Activated gamma-delta T cell (primary cell): ENCODE results near the gene GEMIN4.
"Not testable (repeated sequence)": the region's sequence is repeated elsewhere in the genome, so short reads cannot be mapped to it uniquely, and the experiment has no call there.

Source experiments
- DNase-seq: peaks from one replicate; lab custom pipeline; 2025; lab: John Stamatoyannopoulos, UW

The GEMIN4 gene

DNA sequence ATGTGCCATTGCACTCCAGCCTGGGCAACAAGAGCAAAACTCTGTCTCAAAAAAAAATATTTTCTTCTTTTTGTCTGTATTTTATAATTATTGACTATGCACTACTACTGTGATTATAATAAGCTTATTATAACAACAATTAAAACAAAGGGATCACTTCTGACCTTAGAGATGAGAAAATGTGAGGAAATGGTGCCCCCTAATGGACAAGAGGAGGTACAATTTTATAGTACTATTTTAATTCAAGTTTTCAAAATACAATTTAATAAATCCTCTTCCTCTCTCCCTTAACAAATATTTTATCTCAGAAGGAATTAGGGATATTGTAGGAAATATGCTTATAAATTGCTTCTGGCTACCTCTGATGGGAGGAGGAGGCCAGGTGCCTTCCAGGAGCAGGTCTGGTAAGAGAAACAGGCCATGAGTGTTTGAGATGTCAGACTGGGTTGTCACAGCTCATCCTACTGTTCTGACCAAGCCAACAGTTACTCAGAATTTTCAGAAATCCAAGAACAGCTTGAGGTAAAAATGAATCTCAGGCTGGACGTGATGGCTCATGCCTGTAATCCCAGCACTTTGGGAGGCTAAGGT is 51.5 kb downstream of the GEMIN4 start:
- no peak for DNase-seq

DNA sequence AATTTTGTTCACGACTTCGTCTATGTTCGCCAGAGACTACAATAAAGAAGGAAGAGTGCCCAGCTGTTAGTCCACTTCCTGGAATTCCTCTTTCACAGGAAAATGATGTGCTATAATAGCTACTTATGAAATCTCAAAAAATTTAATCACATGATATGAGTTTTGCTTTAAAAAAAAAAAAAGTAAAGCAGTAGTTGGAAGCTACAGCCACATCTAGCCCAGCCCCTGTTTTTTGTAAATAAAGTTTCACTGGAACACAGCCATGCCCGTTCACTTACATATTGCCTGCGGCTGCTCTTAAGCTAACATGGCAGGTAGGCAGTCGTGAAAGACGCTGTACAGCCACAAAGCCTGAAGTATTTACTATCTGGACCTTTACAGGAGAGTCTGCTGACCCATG is 52.7 kb downstream of the GEMIN4 start:
- no peak for DNase-seq

DNA sequence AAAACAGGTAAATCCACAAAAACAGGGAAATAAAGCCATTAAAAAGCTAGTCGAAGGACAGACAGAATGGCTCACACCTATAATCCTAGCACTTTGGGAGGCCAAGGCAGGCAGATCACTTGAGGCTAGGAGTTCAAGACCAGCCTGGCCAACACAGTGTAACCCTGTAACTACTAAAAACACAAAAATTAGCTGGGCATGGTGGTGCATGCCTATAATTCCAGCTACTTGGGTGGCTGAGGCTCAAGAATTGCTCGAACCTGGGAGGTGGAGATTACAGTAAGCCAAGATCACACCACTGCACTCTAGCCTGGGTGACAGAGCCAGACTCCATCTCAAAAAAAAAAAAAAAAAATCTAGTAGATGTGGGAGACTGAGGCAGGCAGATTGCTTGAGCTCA is 54.0 kb downstream of the GEMIN4 start:
- not testable (repeated sequence) for DNase-seq

DNA sequence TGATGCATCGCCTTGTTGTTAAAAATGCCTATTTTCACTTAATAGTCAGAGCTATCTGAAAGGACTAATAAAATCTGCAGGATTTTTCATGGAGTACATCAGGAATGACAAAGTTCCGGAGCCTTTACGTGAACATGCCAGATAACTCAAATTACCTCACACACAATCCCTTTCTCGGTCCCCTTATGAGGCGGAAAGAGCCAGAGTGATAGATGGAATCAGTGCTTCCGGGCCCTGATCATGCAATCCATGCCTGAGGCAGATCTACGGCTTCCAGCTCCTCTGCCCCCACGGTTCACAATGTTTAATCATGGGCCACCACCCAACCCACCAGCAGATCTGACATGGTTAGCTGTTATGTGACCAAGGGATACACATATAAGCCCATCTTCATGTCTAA is 54.4 kb downstream of the GEMIN4 start:
- DNase-seq, result no peak

DNA sequence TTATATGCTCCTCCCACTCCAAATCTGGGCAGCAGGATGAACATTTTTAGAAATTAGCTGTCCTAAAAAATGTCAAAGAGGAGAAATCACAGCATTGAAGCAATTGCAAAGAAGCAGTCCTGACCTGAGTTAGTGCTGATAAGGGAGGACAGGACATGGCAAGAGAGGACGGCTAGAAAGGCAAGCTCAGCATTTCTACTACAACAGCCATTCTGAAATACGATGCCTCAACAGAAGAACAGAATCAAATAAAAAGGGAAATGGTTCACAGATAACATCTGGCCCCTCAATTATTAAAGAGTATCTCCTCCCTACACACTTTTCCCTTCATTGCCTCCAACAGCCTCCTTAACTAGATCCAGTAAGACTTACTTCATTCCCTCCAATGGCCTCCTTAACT is 55.7 kb downstream of the GEMIN4 start:
- no peak for DNase-seq
